ENCODE measurements around the gene ADCY5.

- TF ChIP-seq EZH2 (IDR thresholded peaks at IDR 0.05; ENCODE audit: borderline replicate concordance, insufficient read depth, low read depth, low read length, poor library complexity, severe bottlenecking) (no peak), CTCF (IDR thresholded peaks at IDR 0.05) (no peak)
These were observed 83.3 kb downstream of the ADCY5 start for GRCh38 chr3:123365450-123366143.
